Midbrain (tissue), 1 donor: Measurements from ENCODE around the gene ENDOD1.

Experiments
- DNase-seq: peaks from one replicate; lab custom pipeline; 2025; lab: John Stamatoyannopoulos, UW

The ENDOD1 gene

DNA sequence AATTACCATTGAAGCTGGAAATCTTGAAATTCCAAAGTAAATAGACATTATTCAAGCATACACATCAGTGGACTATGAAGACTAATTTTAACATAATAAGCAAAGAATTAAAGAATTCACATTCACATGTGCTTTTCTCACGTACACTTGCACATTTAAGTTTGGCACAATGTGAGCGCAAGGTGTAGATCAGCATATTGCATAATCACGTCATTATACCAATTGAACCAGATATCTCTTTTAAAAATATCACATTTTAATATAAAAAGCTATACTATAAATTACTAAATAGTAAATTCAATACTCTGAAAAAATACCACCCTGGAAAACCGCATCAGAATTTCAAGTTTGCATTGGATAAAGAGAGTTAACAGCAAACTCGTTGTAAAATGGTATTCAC is 80.6 kb downstream of the ENDOD1 start:
- DNase-seq = no peak

DNA sequence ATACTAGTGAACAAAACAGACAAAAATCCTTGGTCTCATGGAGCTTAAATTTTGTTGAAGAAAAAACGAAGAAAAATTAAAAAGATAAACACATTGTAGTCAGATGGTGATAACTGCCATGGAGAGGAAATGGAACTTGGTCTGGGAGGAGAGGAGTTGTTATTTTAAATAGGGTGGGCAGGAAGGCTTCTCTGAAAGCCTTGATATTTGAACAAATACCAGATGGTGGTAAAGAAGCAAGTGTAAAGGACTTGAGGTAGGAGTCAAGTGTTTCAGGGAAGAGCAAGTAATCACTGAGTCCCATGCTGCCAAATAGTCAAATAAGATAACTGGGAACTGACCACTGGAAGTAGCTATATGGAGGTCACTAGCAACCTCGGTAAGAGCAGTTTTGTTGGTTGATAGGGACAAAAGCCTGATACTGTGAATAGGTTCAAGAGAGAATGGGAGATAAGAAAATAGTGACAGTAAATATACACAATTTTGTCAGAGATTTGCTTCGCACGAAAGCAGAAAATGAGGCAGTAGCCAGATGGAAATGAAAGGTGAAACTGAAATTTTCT is 86.3 kb downstream of the ENDOD1 start:
- DNase-seq = no peak
